DND-41 (cell line): ENCODE results near the gene HSD17B11.
"Not testable (repeated sequence)": the region's sequence is repeated elsewhere in the genome, so short reads cannot be mapped to it uniquely, and the experiment has no call there.

Experiments used
- ATAC-seq: fragments of 200-7000 bp; cut with Tn5 transposase; 3 replicates; pipeline ENCODE4 v1.9.1; 2021; ENCODE audit warnings: low read depth; ENCODE audit not compliant: insufficient read depth
- DNase-seq: peaks from one replicate; pipeline ENCODE4 v3.0.0-alpha.2; 2020
- H2AFZ ChIP-seq: 2 replicates; pipeline ENCODE4 v1.6.0; 2012; ENCODE audit warnings: low read depth, low read length
- H3K27ac ChIP-seq: 2 replicates; pipeline ENCODE4 v1.5.1; 2012; ENCODE audit warnings: low read length, inconsistent platforms
- H3K27me3 ChIP-seq: fragments of 200-600 bp; sonication (generic); 2 replicates; pipeline ENCODE4 v1.6.0; 2012; ENCODE audit warnings: low read length, mild to moderate bottlenecking, inconsistent platforms; ENCODE audit not compliant: insufficient read depth, poor library complexity
- H3K36me3 ChIP-seq: 2 replicates; pipeline ENCODE4 v1.5.1; 2012; ENCODE audit warnings: low read length, inconsistent platforms; ENCODE audit not compliant: insufficient read depth
- H3K4me1 ChIP-seq: 2 replicates; pipeline ENCODE4 v1.5.1; 2012; ENCODE audit warnings: mild to moderate bottlenecking, low read length; ENCODE audit not compliant: insufficient read depth
- H3K4me2 ChIP-seq: 2 replicates; pipeline ENCODE4 v1.6.0; 2012; ENCODE audit warnings: mild to moderate bottlenecking, moderate library complexity, low read length, inconsistent platforms; ENCODE audit not compliant: insufficient read depth
- H3K4me3 ChIP-seq, 2 experiments: fragments of 200-600 bp in 1 of 2; shearing (Covaris generic) in 1 of 2; 2 replicates each; pipeline ENCODE4 v1.5.1; 2012 to 2016; ENCODE audit warnings: inconsistent platforms in 2 of 2, low read length in 2 of 2, mild to moderate bottlenecking in 2 of 2, low read depth in 1 of 2, moderate library complexity in 1 of 2
- H3K79me2 ChIP-seq: 2 replicates; pipeline ENCODE4 v1.6.0; 2012; ENCODE audit warnings: low read length, inconsistent platforms; ENCODE audit not compliant: insufficient read depth
- H3K9ac ChIP-seq: 2 replicates; pipeline ENCODE4 v1.6.0; 2012; ENCODE audit warnings: low read depth, mild to moderate bottlenecking, inconsistent platforms, low read length, moderate library complexity
- H3K9me3 ChIP-seq: 2 replicates; pipeline ENCODE4 v1.5.1; 2012; ENCODE audit warnings: low read length, moderate library complexity, mild to moderate bottlenecking, inconsistent platforms; ENCODE audit not compliant: insufficient read depth, severe bottlenecking
- H4K20me1 ChIP-seq: 2 replicates; pipeline ENCODE4 v1.6.0; 2012; ENCODE audit warnings: low read length; ENCODE audit not compliant: insufficient read depth
- EZH2 ChIP-seq: IDR thresholded peaks from 3 replicates; pipeline ENCODE4 v1.6.1; 2012; ENCODE audit warnings: borderline replicate concordance, low read depth, mild to moderate bottlenecking, moderate library complexity, low read length, inconsistent platforms; ENCODE audit not compliant: severe bottlenecking
- TF ChIP-seq, protein P1 (sequence below): IDR thresholded peaks from 2 replicates; pipeline ENCODE4 v1.5.1; 2012; ENCODE audit warnings: borderline replicate concordance, low read length, moderate library complexity, mild to moderate bottlenecking; ENCODE audit not compliant: poor library complexity, severe bottlenecking; ENCODE audit errors: extremely low read depth

The HSD17B11 gene

DNA sequence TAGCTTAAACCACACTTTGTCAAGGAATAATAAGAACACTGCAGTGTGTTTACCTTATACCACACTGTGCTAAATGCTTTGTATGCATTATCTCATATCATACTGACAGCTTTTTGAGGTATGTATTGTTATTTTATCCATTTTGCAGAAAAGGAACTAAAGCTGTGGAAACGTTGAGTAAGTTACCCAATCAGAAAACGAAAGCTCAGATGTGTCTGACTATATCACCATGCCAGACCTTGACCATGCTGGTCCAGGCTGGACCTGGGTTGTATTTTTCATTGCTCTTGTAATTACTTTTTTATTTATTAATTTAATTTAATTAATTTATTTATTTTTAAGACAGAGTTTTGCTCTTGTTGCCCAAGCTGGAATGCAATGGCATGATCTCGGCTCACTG is 2.1 kb downstream of the HSD17B11 start:
- H3K9me3 ChIP-seq, result no peaks in the 10 kb centered on the region
- H3K27ac ChIP-seq, result no peak overlapping the region
- no peak for DNase-seq
- H3K36me3 ChIP-seq, result peaks cover 3% of the 10 kb centered on the region; the same call in 1 of the 2 replicates
- no peaks in the 10 kb centered on the region for H3K27me3 ChIP-seq
- H2AFZ ChIP-seq, result no peak overlapping the region
- H3K4me3 ChIP-seq, result peak overlapping the region in 1 of 2 experiments; percentile 79; a peak in 2 of 4 replicates
- ATAC-seq, result no peak
- H3K4me1 ChIP-seq, result peaks cover 45% of the 10 kb centered on the region
- no peaks in the 10 kb centered on the region; the same call in 1 of the 2 replicates for H4K20me1 ChIP-seq
- no peak for TF ChIP-seq EZH2
- TF ChIP-seq, protein P1, sequence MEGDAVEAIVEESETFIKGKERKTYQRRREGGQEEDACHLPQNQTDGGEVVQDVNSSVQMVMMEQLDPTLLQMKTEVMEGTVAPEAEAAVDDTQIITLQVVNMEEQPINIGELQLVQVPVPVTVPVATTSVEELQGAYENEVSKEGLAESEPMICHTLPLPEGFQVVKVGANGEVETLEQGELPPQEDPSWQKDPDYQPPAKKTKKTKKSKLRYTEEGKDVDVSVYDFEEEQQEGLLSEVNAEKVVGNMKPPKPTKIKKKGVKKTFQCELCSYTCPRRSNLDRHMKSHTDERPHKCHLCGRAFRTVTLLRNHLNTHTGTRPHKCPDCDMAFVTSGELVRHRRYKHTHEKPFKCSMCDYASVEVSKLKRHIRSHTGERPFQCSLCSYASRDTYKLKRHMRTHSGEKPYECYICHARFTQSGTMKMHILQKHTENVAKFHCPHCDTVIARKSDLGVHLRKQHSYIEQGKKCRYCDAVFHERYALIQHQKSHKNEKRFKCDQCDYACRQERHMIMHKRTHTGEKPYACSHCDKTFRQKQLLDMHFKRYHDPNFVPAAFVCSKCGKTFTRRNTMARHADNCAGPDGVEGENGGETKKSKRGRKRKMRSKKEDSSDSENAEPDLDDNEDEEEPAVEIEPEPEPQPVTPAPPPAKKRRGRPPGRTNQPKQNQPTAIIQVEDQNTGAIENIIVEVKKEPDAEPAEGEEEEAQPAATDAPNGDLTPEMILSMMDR, result no peak
- H3K79me2 ChIP-seq, result peaks cover 68% of the 10 kb centered on the region
- H3K4me2 ChIP-seq, result peak overlapping the region; percentile 80
- no peak overlapping the region for H3K9ac ChIP-seq

DNA sequence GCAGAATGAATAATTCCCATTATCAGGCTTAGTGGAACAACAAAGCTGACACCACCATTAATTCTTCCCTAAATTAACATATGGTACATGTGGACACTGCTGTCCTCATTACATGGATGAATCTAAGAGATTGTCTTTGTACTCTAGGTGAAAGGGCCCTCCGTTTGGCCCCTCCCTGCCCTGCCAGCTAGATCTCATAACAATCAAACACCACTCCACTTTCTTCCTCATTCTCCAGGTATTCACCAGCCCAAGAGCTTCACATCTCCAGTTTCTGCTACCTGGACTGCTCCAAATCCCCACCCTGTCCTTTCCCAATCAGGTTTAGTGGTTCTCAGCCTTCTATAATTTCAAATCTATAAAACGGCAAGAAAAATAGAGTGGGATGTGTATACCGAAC is 3.8 kb downstream of the HSD17B11 start:
- H3K4me2 ChIP-seq, result peak overlapping the region; percentile 44; the same call in 1 of the 2 replicates

DNA sequence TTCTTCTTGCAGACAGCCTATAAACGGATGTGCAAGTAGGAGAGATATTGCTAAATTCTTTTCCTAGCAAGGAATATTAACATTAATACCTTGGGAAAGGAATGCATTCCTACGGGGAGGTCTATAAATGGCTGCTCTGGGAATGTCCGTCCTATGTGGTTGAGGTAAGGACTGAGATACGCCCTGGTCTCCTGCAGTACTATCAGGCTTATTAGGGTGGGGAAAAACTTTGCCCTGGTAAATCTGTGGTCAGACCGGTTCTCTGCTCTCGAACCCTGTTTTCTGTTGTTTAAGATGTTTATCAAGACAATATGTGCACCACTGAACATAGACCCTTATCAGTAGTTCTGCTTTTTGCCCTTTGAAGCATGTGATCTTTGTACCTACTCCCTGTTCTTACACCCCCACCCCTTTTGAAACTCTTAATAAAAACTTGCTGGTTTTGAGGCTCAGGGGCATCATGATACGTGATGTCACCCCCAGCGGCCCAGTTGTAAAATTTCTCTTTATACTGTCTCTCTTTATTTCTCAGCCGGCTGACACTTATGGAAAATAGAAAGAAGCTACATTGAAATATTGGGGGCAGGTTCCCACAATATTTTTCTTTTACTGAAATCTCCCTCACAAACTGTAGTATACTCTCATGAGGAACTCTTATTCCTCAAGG is 6.4 kb downstream of the HSD17B11 start:
- H3K27ac ChIP-seq, H3K27me3 ChIP-seq, H3K4me2 ChIP-seq, H3K9ac ChIP-seq, DNase-seq, H4K20me1 ChIP-seq, ATAC-seq, H3K9me3 ChIP-seq, H3K4me3 ChIP-seq, H2AFZ ChIP-seq: not testable (repeated sequence)
- Histone ChIP-seq H3K36me3 (peaks cover 28% of the 10 kb centered on the region), H3K79me2 (peaks cover 76% of the 10 kb centered on the region), H3K4me1 (peaks cover 27% of the 10 kb centered on the region)

More for the DNA sequence above, 3.8 kb downstream of the HSD17B11 start:
- H3K9ac ChIP-seq, result no peak overlapping the region
- H3K36me3 ChIP-seq, result peaks cover 13% of the 10 kb centered on the region
- no peak overlapping the region for H2AFZ ChIP-seq
- no peaks in the 10 kb centered on the region for H3K27me3 ChIP-seq
- H3K4me1 ChIP-seq, result peaks cover 43% of the 10 kb centered on the region
- DNase-seq, result no peak
- H3K4me3 ChIP-seq, result peak overlapping the region in 1 of 2 experiments; percentile 5; a peak in 1 of 4 replicates
- no peaks in the 10 kb centered on the region for H3K9me3 ChIP-seq
- ATAC-seq, result no peak
- TF ChIP-seq, protein P1, result no peak
- no peak for TF ChIP-seq EZH2
- no peak overlapping the region for H3K27ac ChIP-seq
- H3K79me2 ChIP-seq, result peaks cover 81% of the 10 kb centered on the region
- H4K20me1 ChIP-seq, result peaks cover 3% of the 10 kb centered on the region

DNA sequence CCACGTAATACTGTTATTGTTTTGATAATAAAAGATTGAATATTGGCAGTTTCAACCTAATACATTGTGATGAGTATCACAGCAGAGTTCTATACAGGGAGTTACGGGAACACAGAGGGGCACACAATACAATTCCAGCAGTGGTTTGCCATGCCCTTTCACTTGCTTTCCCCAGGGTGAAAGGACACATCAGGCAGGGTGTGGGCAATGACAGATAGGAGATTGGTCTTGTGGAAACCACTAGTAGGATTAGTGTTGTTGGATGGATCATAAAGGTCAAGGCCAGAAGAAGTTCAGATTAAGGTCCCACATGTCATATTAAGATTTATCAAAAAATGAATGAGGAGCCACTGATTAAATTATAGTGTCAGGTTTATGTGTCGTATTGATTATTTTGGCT is 8.1 kb downstream of the HSD17B11 start:
- DNase-seq (no peak), ATAC-seq (no peak)
- Histone ChIP-seq H3K79me2 (peaks cover 66% of the 10 kb centered on the region), H3K36me3 (peaks cover 31% of the 10 kb centered on the region), H2AFZ (no peak overlapping the region), H3K9me3 (no peaks in the 10 kb centered on the region), H4K20me1 (peaks cover 3% of the 10 kb centered on the region), H3K4me1 (peaks cover 11% of the 10 kb centered on the region; the same call in 1 of the 2 replicates), H3K4me3 (no peak overlapping the region), H3K4me2 (no peak overlapping the region), H3K27ac (no peak overlapping the region), H3K9ac (no peak overlapping the region), H3K27me3 (no peaks in the 10 kb centered on the region)
- TF ChIP-seq EZH2, result no peak
- TF ChIP-seq, protein P1, result no peak
